Erythroblast (primary cell): ENCODE data around the gene PTTG1.

Source experiments
- GATA1 ChIP-seq: IDR thresholded peaks from 2 replicates; pipeline ENCODE4 v1.6.1; 2011; ENCODE audit warnings: low read depth, mild to moderate bottlenecking, control low read depth, low read length, moderate library complexity
- POLR2A ChIP-seq: IDR thresholded peaks from 2 replicates; pipeline ENCODE4 v1.6.1; 2011; ENCODE audit warnings: mild to moderate bottlenecking, low read length

DNA sequence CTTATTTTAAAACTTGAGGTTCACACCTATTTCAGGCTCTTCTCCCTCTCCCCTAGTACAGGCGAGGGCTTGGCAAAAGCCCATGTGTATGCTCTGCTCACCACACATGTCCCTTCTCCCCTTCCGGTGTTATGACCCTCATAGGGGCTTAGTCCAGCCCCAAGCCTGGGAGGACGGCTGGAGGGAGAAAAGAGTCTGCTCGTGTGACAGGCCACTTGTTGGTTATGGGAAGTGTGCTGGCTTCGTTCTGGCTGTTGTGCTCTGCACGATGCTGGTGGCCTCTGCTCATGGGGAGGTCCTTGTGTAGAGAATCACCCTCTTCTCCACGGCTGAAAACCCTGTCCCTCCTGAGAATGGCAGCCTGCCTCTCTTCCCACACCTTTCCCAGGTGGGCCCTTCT lies 11.1 kb downstream of the PTTG1 start:
- TF ChIP-seq POLR2A (no peak), GATA1 (no peak)
